WTC11 (cell line): ENCODE results near the gene TOX2. TPM values are rescaled to one million over a fixed set of nuclear protein-coding genes. Genes with fewer than 3 reads are reported as not detected.

Experiments used
- ATAC-seq: fragments of 200-7000 bp; cut with Tn5 transposase; 2 replicates; pipeline ENCODE4 v1.10.0; 2021; ENCODE audit warnings: mild to moderate bottlenecking, moderate library complexity
- CTCF ChIA-PET: fragments of 300-600 bp; sonication (Branson Sonifier 250); formaldehyde crosslinking; loops from one replicate; lab custom pipeline; 2021; ENCODE audit warnings: antibody characterized with exemption; lab: Charles Lee
- POLR2A ChIA-PET: fragments of 350-600 bp; sonication (Branson Sonifier 250); formaldehyde crosslinking; loops from one replicate; lab custom pipeline; 2021; ENCODE audit warnings: antibody characterized with exemption; lab: Charles Lee
- DNase-seq: peaks from one replicate; pipeline ENCODE4 v3.0.0; 2021; ENCODE audit warnings: low spot score
- H3K27ac Mint-ChIP-seq: 2 replicates; pipeline ENCODE4 v1.8.0; 2021; ENCODE audit warnings: mixed read lengths
- H3K27me3 Mint-ChIP-seq: 2 replicates; pipeline ENCODE4 v1.8.0; 2021; ENCODE audit warnings: low read depth, mild to moderate bottlenecking, moderate library complexity, mixed read lengths
- H3K36me3 Mint-ChIP-seq: 2 replicates; pipeline ENCODE4 v1.8.0; 2021; ENCODE audit warnings: mixed read lengths
- H3K4me1 Mint-ChIP-seq: 2 replicates; pipeline ENCODE4 v1.8.0; 2022; ENCODE audit warnings: mixed read lengths
- H3K4me3 Mint-ChIP-seq: 2 replicates; pipeline ENCODE4 v1.8.0; 2021; ENCODE audit warnings: mild to moderate bottlenecking, moderate library complexity, mixed read lengths
- H3K9me3 Mint-ChIP-seq: 2 replicates; pipeline ENCODE4 v1.8.0; 2021; ENCODE audit warnings: mixed read lengths
- AFF4 ChIP-seq: sonication (generic); formaldehyde crosslinking; IDR thresholded peaks from 2 replicates; pipeline ENCODE4 v1.8.1; 2023; ENCODE audit warnings: mild to moderate bottlenecking, missing genetic modification reagents, borderline replicate concordance
- CBFB ChIP-seq: sonication (generic); formaldehyde crosslinking; IDR thresholded peaks from 2 replicates; pipeline ENCODE4 v1.8.1; 2022; ENCODE audit warnings: mild to moderate bottlenecking, low read depth, missing genetic modification reagents
- CREB1 ChIP-seq: sonication (generic); formaldehyde crosslinking; IDR thresholded peaks from 2 replicates; pipeline ENCODE4 v1.8.0; 2023; ENCODE audit warnings: mild to moderate bottlenecking, missing genetic modification reagents
- E2F4 ChIP-seq: sonication (generic); formaldehyde crosslinking; IDR thresholded peaks from 2 replicates; pipeline ENCODE4 v1.8.1; 2022; ENCODE audit warnings: low read depth, mild to moderate bottlenecking, moderate library complexity, missing genetic modification reagents, borderline replicate concordance
- E2F5 ChIP-seq: sonication (generic); formaldehyde crosslinking; IDR thresholded peaks from 2 replicates; pipeline ENCODE4 v1.8.1; 2022; ENCODE audit warnings: mild to moderate bottlenecking, moderate library complexity, missing genetic modification reagents
- ELF4 ChIP-seq: sonication (generic); formaldehyde crosslinking; IDR thresholded peaks from 2 replicates; pipeline ENCODE4 v1.8.1; 2022; ENCODE audit warnings: low read depth, mild to moderate bottlenecking, moderate library complexity, missing genetic modification reagents
- EMX1 ChIP-seq: fragments of 250-450 bp; sonication (Bioruptor Pico); IDR thresholded peaks from 2 replicates; pipeline ENCODE4 v1.8.0; 2021; ENCODE audit warnings: mild to moderate bottlenecking
- FOXJ3 ChIP-seq: sonication (generic); formaldehyde crosslinking; IDR thresholded peaks from 2 replicates; pipeline ENCODE4 v1.9.0; 2021; ENCODE audit warnings: missing genetic modification reagents, mild to moderate bottlenecking, borderline replicate concordance
- FOXK1 ChIP-seq: sonication (generic); formaldehyde crosslinking; IDR thresholded peaks from 2 replicates; pipeline ENCODE4 v1.8.0; 2022; ENCODE audit warnings: mild to moderate bottlenecking, moderate library complexity, missing genetic modification reagents
- GTF2I ChIP-seq: fragments of 250-450 bp; sonication (Bioruptor Pico); conservative IDR thresholded peaks from 2 replicates; pipeline ENCODE4 v1.4.0; 2021; ENCODE audit warnings: mild to moderate bottlenecking
- HMGA2 ChIP-seq: fragments of 250-450 bp; sonication (Bioruptor Pico); IDR thresholded peaks from 2 replicates; pipeline ENCODE4 v1.4.0; 2021; ENCODE audit warnings: mild to moderate bottlenecking, moderate library complexity
- KAT7 ChIP-seq: sonication (generic); formaldehyde crosslinking; IDR thresholded peaks from 2 replicates; pipeline ENCODE4 v1.8.1; 2023; ENCODE audit warnings: missing genetic modification reagents, mild to moderate bottlenecking, borderline replicate concordance
- PRDM15 ChIP-seq: sonication (generic); formaldehyde crosslinking; IDR thresholded peaks from 2 replicates; pipeline ENCODE4 v1.8.0; 2022; ENCODE audit warnings: missing genetic modification reagents
- PRRX2 ChIP-seq: fragments of 250-450 bp; sonication (Bioruptor Pico); IDR thresholded peaks from 2 replicates; pipeline ENCODE4 v1.8.0; 2021; ENCODE audit warnings: mild to moderate bottlenecking
- SOX15 ChIP-seq: fragments of 250-450 bp; sonication (Bioruptor Pico); IDR thresholded peaks from 2 replicates; pipeline ENCODE4 v1.9.0; 2021; ENCODE audit warnings: mild to moderate bottlenecking
- TCF7 ChIP-seq: sonication (generic); formaldehyde crosslinking; IDR thresholded peaks from 2 replicates; pipeline ENCODE4 v1.8.0; 2022; ENCODE audit warnings: mild to moderate bottlenecking, low read depth, missing genetic modification reagents, moderate library complexity
- ZNF121 ChIP-seq: sonication (generic); formaldehyde crosslinking; IDR thresholded peaks from 2 replicates; pipeline ENCODE4 v1.8.0; 2023; ENCODE audit warnings: missing genetic modification reagents
- ZNF396 ChIP-seq: fragments of 250-450 bp; sonication (Bioruptor Pico); IDR thresholded peaks from 2 replicates; pipeline ENCODE4 v1.8.0; 2021; ENCODE audit warnings: mild to moderate bottlenecking, moderate library complexity, borderline replicate concordance
- ZNF425 ChIP-seq: fragments of 250-450 bp; sonication (Bioruptor Pico); conservative IDR thresholded peaks from 2 replicates; pipeline ENCODE4 v1.9.0; 2021; ENCODE audit warnings: mild to moderate bottlenecking
- ZNF512 ChIP-seq: sonication (generic); formaldehyde crosslinking; IDR thresholded peaks from 2 replicates; pipeline ENCODE4 v1.8.1; 2022; ENCODE audit warnings: missing genetic modification reagents, borderline replicate concordance
- total RNA-seq: library from RNA; stranded (reverse); gene quantifications from 3 replicates; pipeline ENCODE4 v1.2.3, GENCODE V29; 2021

TOX2 gene
- total RNA-seq, 1 experiment from 2014 or later: 3.4 TPM

GRCh38 chr20:44005661-44006060 lies 91.0 kb downstream of the TOX2 start:
- no peak for ATAC-seq
- H3K9me3 Mint-ChIP-seq: peaks cover 1% of the 10 kb centered on the region
- no peaks in the 10 kb centered on the region for H3K4me1 Mint-ChIP-seq
- no peak overlapping the region for H3K4me3 Mint-ChIP-seq
- H3K27ac Mint-ChIP-seq: no peak overlapping the region
- H3K36me3 Mint-ChIP-seq: no peaks in the 10 kb centered on the region
- H3K27me3 Mint-ChIP-seq: no peaks in the 10 kb centered on the region; the same call in 1 of the 2 replicates
- CTCF ChIA-PET: interaction anchor here (0.9 to 1.4 kb wide), 3 partner anchors 50 to 75 kb away, joined by 3 to 4 read pairs (median 3); no protein-coding TSS in a partner anchor
- TF ChIP-seq PRRX2 (CRISPR knock-in tag) (no peak), SOX15 (CRISPR knock-in tag) (no peak), ZNF396 (CRISPR knock-in tag) (no peak), KAT7 (no peak), FOXK1 (CRISPR knock-in tag) (no peak), HMGA2 (no peak), TCF7 (CRISPR knock-in tag) (no peak), GTF2I (no peak)
- POLR2A ChIA-PET: no interaction called here
- DNase-seq: no peak

- Mint-ChIP-seq H3K4me1 (no peaks in the 10 kb centered on the region), H3K27ac (no peak overlapping the region), H3K4me3 (no peak overlapping the region), H3K9me3 (no peaks in the 10 kb centered on the region), H3K27me3 (no peaks in the 10 kb centered on the region; the same call in 1 of the 2 replicates), H3K36me3 (no peaks in the 10 kb centered on the region)
- no peak for DNase-seq
- POLR2A ChIA-PET: no interaction called here
- CTCF ChIA-PET: interaction anchor here (0.9 to 1.4 kb wide), 3 partner anchors 50 to 74 kb away, joined by 3 to 4 read pairs (median 3); no protein-coding TSS in a partner anchor
- ATAC-seq: no peak
- TF ChIP-seq PRDM15 (CRISPR knock-in tag) (no peak), ZNF121 (CRISPR knock-in tag) (no peak), E2F5 (no peak), E2F4 (CRISPR knock-in tag) (no peak), ZNF512 (no peak), CBFB (CRISPR knock-in tag) (no peak), ZNF425 (CRISPR knock-in tag) (no peak), EMX1 (CRISPR knock-in tag) (no peak), FOXJ3 (CRISPR knock-in tag) (no peak), CREB1 (no peak), ELF4 (CRISPR knock-in tag) (no peak), AFF4 (CRISPR knock-in tag) (no peak)
Observed at GRCh38 chr20:44006126-44006525, 91.5 kb downstream of the TOX2 start.
